PC-9 (cell line): ENCODE data around the gene GID8.
"Not testable (repeated sequence)": the region's sequence is repeated elsewhere in the genome, so short reads cannot be mapped to it uniquely, and the experiment has no call there.

Experiments
- CTCF ChIP-seq: fragments of 200-600 bp; sonication (generic); conservative IDR thresholded peaks from 2 replicates; pipeline ENCODE4 v1.6.1; 2017; ENCODE audit warnings: mixed run types, antibody characterized with exemption, mild to moderate bottlenecking, moderate library complexity
- EZH2 ChIP-seq: fragments of 200-600 bp; sonication (generic); IDR thresholded peaks from 2 replicates; pipeline ENCODE4 v1.8.0; 2017; ENCODE audit warnings: antibody characterized with exemption, low read depth

DNA sequence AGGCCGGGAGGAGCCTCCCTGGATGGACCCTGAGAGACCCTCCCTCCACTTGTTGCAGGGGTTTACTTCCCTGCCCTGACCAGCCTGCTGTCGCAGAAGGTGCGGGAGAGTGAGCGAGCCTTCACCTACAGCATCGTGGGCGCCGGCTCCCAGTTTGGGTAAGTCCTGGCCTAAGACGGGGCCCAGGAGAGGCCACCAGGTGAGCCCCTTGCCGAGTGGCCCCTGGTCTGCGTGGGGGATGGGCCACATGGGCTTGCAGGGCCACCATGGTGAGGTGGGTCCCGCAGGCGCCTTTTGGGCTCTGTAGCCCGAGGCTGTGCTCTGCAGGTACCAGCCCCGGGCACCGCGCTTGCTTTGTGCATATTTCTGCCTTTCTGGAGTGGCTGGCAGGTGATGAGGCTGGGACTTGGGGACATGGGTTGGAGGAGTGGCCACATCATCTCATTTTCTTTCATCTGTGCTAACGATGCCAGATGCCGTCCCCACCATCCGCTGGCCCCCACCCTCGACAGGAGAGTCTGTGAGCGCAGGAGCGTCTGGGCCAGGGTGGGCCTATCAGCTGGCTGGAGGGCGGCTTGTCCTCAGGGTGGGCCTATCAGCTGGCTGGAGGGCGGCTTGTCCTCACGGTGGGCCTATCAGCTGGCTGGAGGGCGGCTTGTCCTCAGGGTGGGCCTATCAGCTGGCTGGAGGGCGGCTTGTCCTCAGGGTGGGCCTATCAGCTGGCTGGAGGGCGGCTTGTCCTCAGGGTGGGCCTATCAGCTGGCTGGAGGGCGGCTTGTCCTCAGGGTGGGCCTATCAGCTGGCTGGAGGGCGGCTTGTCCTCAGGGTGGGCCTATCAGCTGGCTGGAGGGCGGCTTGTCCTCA lies 22.7 kb downstream of the GID8 start:
- TF ChIP-seq CTCF, EZH2: not testable (repeated sequence)
